Caki2 (cell line): ENCODE results near the gene NCAM2. TPM values are rescaled to one million over a fixed set of nuclear protein-coding genes. Genes with fewer than 3 reads are reported as not detected.

Experiments used
- DNase-seq: peaks from one replicate; pipeline ENCODE4 v3.0.0-alpha.2; 2015; ENCODE audit warnings: low read depth
- in situ Hi-C: cut with HindIII; loops from 2 replicates; pipeline ENCODE4 v1.10.0; 2016; ENCODE audit warnings: low sequenced_read_pairs, low pct_unique_long_range_greater_than_20kb, mixed read lengths
- total RNA-seq: library from RNA; depleted of rRNA; stranded (reverse); fragments of >200 nt; shearing (Covaris generic); gene quantifications from 2 replicates; pipeline ENCODE4 v1.2.3, GENCODE V29; 2014; ENCODE audit warnings: low replicate concordance

The NCAM2 gene
- total RNA-seq, 1 experiment from 2014 or later: 2.3 TPM

DNA sequence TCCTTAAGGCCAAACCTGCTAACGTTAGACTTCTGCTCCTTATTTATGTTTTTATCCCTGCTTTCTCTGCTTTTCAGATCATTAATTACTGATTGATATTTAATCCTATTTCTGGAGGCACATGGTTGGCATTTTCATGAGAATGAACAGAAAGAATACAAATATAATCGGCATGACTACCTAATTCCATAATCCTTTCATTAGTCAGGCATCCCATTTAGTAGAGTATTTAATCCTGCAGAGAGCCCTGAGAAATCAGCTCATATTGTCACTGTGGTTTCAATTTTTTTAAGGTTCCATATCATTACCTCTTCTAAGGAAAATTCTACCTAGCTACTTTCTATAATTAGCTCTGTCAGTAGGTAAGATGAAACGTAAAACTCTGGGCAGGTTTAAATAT is 238.8 kb downstream of the NCAM2 start:
- DNase-seq: no peak
- in situ Hi-C loops: no loop called here

DNA sequence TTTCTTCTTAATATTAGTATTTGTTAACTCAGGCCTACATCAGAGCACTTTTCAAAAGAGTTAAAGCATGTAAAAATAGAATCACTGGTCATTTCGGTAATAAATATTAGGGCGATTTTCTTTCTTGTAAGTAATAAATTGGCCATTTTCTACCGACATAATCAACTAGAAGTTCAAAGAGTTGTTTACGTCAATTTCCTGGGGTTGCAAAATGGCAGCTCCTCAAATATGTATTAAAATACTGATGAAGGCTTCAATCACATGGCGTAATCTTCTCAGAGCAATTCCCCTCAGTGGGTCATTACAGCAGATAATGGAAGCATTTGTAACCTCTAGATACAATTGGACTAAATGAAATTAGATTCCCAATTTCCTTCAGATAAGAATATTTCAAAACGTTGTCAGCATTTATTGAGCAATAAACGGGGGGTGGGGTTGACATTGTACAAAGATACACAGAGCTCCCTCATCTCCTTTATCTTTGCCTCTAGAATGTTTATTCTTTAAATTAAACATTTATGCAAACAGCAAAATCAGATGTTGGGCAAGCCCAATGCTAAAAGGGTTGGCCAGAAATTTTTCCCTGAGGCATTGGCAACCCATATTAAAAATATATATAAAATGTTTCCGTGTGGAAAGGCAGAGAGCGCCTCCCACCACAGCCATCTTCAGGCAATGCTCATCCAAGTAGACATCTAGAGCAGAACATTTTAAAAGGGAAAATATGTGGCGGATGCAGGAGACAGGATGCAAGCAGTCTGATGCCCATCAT is 240.6 kb downstream of the NCAM2 start:
- in situ Hi-C loops: no loop called here

DNA sequence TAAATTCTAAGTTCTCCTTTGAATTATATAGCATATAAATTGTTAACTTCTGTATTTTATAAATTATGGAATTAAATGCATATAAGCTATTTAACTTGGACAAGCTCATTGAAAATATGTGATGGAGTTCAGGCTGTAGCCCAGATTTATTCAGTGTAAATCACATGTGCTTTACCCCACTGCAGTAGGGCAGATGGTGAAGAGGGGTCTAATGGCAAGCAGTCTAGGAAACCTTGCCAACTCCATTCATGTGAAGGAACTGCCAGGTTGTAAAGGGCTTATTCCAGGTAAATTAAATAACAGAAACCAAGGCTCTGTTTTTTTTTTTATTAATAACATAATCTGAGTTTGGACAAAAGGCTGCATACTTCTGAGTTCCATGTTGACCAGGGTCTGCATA is 243.2 kb downstream of the NCAM2 start:
- DNase-seq: no peak
- in situ Hi-C loops: no loop called here

More for the DNA sequence above, 240.6 kb downstream of the NCAM2 start:
- no peak for DNase-seq

DNA sequence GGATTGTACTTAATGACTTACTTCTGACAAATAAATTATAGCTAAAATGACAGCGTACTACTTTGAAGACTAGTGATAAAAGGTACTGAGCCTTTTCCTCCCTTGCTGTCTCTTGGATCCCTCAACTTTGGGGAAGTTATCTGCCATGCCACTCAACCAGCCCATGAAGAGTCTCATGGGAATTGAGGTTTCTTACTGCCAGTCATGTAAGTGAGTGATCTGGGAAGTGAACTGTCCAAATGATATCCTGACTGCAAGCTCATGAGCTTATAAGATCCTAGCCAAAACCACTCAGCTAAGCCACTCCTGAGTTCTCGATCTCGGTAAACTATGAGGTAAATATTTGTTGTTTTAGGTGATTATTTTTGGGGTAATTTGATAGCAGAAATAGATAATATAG is 247.8 kb downstream of the NCAM2 start:
- in situ Hi-C loops: no loop called here

DNA sequence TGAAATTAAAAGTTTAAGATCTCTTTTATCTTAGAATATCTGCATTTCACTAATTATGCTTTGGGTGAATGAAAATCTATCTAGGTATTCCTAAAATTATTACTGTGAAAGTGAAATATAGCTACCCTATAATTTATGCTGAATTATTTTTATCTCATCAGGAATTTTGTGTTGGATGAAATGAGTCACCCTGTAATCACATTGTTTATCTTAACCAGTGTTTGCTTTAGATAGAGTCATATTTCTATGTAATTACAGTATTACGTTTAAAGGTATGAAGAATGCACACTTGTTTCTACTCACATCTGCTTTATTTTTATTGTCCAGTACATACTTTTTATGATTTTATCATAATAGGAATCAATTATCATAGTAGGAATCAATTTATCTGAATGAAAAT is 249.2 kb downstream of the NCAM2 start:
- in situ Hi-C loops: no loop called here
- no peak for DNase-seq

More for the DNA sequence above, 247.8 kb downstream of the NCAM2 start:
- DNase-seq: no peak

DNA sequence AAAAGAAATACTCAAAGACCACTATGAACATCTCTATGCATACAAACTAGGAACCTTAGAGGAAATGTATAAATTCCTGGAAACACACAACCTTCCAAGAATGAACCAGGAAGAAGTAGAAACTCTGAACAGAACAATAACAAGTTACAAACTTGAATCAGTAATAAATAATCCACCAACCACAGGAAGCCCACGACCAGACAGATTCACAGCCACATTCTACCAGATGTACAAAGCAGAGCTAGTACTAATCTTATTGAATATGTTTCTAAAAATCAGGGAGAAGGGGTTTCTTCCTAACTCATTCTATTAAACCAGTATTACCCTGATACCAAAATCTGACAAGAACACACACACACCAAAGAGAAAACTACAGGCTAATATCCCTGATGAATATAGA is 263.8 kb downstream of the NCAM2 start:
- in situ Hi-C loops: no loop called here
- DNase-seq: no peak

DNA sequence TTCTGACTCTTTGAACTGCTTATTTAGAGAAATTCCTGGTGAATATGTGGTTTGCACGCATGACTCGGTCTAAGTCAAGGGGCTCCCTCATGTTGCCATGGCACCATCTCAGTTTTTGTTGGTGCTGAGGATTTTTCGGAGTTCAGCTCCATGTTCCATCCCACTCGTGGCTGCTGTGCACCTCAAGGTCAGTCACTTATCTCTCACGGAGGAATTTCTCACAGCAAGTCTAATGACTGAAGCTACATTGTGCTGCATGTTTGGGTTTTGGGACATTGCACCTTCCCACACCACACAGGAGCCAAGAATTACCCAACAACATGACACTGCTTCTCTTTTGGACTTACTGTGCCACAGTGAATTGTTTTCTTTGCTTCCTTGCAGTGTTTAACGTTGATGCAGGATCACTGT is 269.9 kb downstream of the NCAM2 start:
- no peak for DNase-seq

DNA sequence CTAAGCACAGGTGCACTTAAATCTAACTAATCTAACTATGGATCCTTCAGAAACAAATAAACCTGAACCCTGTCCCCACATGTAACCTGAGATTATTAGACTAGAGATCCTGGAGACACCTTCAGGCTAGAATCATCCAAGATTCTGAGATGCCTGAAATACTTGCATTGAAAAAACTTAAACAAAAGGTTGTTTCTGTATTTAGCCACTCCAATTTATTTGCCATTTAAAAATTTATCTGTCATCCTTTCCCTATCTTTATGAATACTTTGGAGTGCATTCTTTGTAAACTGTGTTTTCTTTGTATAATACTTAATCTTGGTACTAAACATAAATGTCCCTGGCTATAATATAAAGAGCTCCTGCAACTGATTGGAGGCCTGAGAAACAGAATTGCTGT is 270.7 kb downstream of the NCAM2 start:
- in situ Hi-C loops: no loop called here
- no peak for DNase-seq

More for the DNA sequence above, 269.9 kb downstream of the NCAM2 start:
- in situ Hi-C loops: no loop called here

DNA sequence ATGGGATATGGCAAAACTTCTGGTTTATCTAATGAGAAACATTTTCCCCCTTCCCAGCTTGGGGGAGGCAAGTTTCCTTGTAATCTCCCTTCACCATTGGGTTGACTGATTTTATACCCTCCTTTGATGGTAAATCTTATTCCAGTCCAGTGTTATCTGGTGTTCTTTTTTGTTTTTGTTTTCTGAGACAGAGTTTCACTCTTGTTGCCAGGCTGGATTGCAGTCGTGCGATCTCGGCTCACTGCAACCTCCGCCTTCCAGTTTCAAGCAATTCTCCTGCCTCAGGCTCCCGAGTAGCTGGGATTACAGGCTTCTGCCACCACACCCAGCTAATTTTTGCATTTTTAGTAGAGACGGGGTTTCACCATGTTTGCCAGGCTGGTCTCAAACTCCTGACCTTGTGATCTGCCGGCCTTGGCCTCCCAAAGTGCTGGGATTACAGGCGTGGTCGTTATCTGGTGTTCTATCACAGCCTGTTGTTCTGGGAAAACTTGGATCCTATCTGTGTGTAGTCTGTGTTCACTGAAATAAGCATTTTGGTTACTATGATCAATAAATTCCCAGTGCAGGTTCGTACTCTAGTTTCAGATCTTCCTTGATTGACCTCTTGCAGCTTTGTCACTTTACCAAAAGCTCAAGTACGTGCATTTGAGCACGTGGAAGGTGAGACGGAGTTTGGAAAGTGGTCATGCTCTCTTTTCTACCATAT is 281.1 kb downstream of the NCAM2 start:
- in situ Hi-C loops: no loop called here
- DNase-seq: no peak

DNA sequence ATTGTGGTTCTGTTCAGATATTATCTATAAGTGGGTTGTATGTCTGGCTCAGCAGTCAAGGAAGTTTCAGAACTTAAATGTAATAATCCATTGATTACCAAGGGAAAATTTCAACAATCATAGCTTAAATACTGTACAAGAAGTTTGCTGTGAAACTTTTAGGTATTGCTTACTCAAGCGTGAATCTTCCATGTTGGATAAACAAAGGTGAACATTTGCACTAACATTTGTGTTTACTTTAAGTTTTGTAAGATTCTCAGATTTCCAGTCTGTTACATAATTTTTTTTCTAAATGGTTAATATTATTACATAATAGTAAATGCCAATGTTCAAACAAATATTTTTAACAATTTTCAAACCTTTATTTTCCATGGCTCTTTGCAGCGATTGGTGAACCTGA is 285.6 kb downstream of the NCAM2 start:
- DNase-seq: no peak
- in situ Hi-C loops: no loop called here

DNA sequence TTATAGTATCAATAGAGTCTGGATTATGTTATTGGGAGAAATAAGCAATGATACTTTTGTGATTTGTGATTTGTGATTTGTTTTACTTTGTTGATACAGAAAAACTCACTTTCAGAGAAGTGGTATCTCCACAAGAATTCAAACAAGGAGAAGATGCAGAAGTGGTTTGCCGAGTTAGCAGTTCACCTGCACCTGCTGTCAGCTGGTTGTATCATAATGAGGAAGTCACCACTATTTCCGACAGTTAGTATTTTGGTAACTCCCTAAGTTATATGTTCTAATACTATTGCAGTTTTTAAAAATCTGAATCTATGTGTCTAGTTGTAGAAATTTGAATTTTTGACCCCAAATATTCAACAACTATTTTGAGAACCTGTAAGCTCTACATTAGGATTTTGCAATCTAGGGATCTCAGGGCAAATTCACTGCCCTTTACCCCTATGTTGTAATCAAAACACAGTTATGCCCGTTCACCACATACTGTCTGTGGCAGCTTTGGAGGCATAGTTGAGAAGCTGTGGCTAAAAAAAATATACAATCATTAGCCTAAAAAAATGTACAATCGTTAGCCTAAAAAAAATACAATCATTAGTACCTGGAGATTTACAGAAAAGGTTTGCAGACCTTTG is 288.1 kb downstream of the NCAM2 start:
- DNase-seq: no peak
- in situ Hi-C loops: no loop called here

DNA sequence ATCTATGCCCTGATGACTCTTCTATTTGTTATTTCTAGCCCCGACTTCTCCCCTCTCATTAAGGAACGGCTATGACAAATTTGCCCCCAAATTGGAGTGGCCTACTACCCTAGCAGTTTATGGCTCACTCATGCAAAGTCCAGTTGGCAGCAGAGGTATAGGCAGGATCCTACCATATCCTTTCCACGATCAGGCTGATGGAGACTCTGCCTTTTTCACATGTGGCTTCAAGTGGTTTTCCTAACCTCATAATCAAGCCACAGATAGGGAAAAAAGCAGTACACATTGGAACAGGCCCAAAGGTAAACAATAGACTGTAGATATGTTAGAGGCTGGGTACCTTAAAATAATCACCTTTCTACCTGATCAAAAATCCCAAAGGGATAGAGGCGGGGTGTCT is 292.5 kb downstream of the NCAM2 start:
- in situ Hi-C loops: no loop called here

DNA sequence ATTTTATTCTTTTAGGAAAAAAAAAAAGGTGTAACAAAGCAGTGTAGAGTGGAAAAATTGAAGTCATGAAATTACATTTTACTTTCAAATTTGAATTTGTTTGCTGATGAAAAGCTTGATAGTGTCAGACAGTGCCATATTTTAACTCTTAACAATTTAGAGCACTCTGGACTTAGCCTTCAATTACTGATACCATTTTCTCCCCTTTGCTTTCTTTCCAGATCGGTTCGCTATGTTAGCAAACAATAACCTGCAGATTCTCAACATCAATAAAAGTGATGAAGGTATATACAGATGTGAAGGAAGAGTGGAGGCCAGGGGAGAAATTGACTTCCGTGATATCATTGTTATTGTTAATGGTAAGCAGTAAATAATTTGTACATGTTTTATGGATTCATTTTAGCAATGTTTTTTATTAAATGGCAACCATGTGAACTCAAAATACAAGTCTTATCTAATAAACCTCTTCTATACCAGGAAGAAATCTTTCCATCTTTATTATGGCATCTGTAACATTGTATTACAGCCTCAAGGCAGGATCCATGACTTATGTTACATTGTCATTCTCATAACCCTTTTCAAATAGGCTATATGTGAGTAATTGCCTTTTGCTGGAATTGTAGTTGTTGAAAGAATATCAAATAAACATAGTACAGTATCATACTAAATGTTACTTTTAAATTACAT is 293.8 kb downstream of the NCAM2 start:
- in situ Hi-C loops: no loop called here
- no peak for DNase-seq

More for the DNA sequence above, 292.5 kb downstream of the NCAM2 start:
- DNase-seq: no peak

DNA sequence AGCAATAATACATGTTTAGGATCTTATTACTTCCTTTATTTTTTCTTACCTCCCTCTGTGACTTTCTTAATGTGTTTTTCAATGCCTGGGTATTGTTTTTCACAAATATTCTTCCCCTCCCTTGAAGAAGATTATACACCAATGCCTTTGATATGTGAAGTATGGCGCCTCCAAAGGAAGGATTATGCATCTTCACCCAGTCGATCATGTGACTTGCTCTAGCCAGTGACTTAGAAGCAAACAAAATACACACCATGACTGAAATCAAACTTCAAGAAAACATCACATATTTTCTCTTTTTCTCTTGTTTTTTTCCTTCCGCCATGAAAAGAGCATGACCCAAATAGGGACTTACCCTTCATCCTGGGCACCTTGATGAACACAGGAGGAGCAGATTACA is 297.1 kb downstream of the NCAM2 start:
- DNase-seq: no peak
- in situ Hi-C loops: no loop called here

DNA sequence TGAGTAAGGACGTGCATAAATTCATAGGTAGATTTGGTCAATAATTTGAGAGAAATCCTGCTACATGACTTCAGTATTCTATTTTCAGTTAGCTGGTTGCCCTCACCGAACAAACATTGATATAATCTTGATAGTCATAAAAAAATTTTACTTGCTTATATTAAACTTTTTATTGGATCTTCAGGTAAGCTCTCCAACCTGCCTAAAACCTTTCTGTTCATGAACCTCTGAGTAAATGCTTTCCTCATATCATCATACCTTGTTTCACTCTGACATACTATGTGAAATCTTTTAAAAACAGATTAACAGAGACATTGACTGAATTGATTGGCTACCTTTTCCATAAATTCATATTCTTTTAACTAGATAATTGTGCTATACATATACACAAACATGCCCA is 299.0 kb downstream of the NCAM2 start:
- in situ Hi-C loops: no loop called here

DNA sequence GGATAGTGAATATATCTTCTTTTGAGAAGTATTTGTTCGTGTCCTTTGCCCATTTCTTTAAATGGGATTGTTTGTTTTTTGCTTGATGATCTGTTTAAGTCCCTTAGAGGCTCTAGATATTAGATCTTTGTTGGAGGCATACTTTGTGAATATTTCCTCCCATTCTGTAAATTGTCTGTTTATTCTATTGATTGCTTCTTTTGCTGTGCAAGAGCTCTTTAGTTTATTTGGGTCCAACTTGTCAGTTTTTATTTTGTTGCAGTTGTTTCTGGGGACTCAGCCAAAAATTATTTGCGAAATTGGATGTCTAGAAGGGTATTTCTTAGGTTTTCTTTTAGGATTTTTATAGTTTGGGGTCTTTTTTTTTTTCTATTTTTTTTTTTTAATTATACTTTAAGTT is 302.8 kb downstream of the NCAM2 start:
- in situ Hi-C loops: no loop called here
- no peak for DNase-seq

More for the DNA sequence above, 299.0 kb downstream of the NCAM2 start:
- no peak for DNase-seq

DNA sequence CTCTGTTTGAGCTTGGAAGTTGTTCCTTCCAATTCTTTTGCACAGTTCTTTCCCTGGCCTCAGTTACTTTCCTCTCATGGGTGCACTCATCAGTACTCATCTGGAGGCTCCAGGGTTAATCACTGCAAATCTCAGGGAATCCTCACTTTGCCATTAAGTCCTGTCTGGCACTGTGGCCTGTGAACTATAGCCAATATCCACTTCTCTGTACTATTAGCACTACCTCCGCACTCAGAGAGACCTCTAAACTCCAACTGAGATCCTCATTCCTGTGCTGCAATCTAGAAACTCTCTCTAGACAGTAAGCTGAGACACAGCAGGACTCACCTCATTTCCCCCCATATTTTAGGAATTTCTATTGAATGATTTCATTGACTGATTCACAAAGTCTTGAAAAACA is 311.3 kb downstream of the NCAM2 start:
- in situ Hi-C loops: no loop called here

DNA sequence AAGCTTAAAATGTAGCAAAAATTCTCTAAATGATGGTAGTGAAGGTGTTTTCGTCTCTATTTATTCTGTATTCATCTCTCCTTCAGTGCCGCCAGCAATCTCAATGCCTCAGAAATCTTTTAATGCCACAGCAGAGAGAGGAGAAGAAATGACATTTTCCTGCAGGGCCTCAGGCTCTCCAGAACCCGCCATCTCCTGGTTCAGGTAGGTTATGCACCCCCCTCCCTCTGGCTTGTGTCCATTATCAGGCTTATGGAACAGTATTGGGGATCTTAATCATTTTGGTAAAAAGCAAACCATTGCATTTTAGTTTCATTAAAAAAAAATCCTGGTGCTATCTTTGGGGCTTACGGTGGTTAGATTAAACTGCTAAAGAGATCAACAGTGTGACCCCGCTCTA is 326.1 kb downstream of the NCAM2 start:
- no peak for DNase-seq
- in situ Hi-C loops: no loop called here

More for the DNA sequence above, 311.3 kb downstream of the NCAM2 start:
- DNase-seq: no peak

DNA sequence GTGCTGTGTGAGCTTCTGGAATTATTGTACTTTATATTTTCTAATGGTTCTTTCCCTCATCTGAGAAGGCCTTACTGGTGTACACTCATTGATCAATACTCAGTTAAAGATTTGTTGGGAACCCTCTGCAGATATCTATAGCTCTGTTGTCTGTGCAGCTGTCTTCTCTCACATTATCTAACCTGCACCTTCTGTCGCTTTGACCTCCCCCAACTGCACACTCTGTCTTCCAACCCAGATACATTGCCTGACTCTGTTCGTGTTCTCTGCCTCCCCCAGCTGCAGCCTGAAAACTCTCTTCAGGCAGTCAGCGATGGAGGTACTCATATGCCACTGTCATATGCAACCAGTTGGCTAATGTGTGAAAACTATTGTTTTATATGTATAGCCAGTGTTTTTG is 334.3 kb downstream of the NCAM2 start:
- no peak for DNase-seq
- in situ Hi-C loops: no loop called here
